ENCODE results near the gene TMEM181. TPM values are rescaled to one million over a fixed set of nuclear protein-coding genes. Genes with fewer than 3 reads are reported as not detected.

Gene TMEM181
- total and polyA plus RNA-seq, 2 donors (not counting 1 experiment from before 2014, with no cell fraction given): 2.8 to 9.3 TPM

DNA sequence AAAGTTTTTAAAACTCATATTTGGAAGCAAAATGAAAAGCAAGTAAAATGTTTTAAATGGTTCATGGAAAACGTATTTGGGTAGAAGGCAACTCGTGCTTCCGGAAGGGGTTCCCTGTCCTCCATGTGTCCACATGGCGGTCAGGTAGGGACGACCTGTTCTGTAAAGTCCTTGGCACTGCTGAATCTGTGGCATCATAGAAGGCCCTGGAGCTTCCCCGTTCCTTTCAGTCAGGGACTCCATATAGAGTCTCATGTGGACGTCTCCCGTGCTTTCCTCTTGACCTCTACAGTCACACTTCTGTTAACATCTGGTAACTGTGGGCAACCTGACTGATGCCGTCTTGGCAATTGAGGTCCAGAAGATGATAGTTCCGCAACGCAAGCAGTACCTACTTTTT, 73.2 kb downstream of the TMEM181 start:
- intact Hi-C loops (cut with micrococcal nuclease): no loop called here
- H3K27me3 ChIP-seq (replicated peaks in 1 of 4; ENCODE audit: control extremely low read depth in 1 of 4, control insufficient read depth in 3 of 4, insufficient read depth in 4 of 4, low read length in 3 of 4): no peaks in the 10 kb centered on the region

DNA sequence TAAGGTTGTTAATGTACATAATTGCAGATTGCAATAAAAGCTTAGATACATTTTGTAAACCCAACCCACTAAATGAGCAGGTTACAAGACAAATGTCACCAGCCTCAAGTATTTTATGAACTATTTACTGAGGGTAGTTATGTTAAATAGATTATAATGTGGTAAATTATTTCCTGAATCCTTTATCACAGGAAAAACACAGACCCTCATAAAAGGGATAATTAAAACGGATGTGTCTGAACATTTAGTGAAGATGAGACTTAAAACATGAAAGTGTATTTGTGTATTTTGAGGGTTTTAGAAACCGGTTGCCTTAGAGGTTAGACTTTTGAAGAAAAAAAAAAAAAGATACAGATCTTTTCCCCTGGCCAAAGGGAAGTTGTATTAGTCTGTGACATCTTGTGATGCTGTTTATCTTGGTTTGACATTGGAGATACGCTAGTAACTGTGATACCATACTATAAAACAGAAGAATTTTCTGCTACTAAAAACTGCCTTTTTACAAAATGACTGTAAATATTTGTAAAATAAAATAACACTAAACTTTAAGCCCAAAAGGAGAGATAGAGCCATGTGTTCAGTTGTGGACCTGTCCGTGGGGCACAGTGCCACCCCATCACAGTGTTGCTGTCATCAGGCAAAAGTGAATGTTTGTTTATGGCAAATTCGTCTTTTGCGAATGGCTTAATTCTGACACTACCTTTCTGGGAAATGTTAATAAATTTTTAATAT, 75.0 kb downstream of the TMEM181 start:
- peaks cover 2% of the 10 kb centered on the region for H3K4me1 Mint-ChIP-seq
- H3K4me3 Mint-ChIP-seq: no peak overlapping the region
- intact Hi-C loops (cut with micrococcal nuclease): no loop called here
- no peaks in the 10 kb centered on the region for H3K27me3 Mint-ChIP-seq
- TF ChIP-seq EZH2 (IDR thresholded peaks at IDR 0.05; ENCODE audit: borderline replicate concordance, insufficient read depth, low read depth, low read length, poor library complexity, severe bottlenecking): no peak
- TF ChIP-seq, protein P1, sequence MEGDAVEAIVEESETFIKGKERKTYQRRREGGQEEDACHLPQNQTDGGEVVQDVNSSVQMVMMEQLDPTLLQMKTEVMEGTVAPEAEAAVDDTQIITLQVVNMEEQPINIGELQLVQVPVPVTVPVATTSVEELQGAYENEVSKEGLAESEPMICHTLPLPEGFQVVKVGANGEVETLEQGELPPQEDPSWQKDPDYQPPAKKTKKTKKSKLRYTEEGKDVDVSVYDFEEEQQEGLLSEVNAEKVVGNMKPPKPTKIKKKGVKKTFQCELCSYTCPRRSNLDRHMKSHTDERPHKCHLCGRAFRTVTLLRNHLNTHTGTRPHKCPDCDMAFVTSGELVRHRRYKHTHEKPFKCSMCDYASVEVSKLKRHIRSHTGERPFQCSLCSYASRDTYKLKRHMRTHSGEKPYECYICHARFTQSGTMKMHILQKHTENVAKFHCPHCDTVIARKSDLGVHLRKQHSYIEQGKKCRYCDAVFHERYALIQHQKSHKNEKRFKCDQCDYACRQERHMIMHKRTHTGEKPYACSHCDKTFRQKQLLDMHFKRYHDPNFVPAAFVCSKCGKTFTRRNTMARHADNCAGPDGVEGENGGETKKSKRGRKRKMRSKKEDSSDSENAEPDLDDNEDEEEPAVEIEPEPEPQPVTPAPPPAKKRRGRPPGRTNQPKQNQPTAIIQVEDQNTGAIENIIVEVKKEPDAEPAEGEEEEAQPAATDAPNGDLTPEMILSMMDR (IDR thresholded peaks at IDR 0.05): no peak
- peaks cover 15% of the 10 kb centered on the region for H3K79me2 ChIP-seq (ENCODE audit: control insufficient read depth, insufficient read depth, low read length)
- DNase-seq (no peak), ATAC-seq (ENCODE audit: low read depth) (no peak)
- H3K9ac ChIP-seq (ENCODE audit: low read length): no peak overlapping the region
- no peak overlapping the region for H3K4me2 ChIP-seq (replicated peaks; ENCODE audit: low read depth, low read length, poor library complexity, severe bottlenecking)
- H3K36me3 ChIP-seq (replicated peaks in 1 of 2; ENCODE audit: control extremely low read depth in 1 of 2, control insufficient read depth in 1 of 2, extremely low read depth in 1 of 2, insufficient read depth in 2 of 2, low read length in 1 of 2): peaks cover 0 to 41% of the 10 kb centered on the region in 2 experiments
- H4K20me1 ChIP-seq (ENCODE audit: control insufficient read depth, insufficient read depth, low read length, poor library complexity, severe bottlenecking): peaks cover 11% of the 10 kb centered on the region
- H3K4me3 ChIP-seq (ENCODE audit: control extremely low read depth in 1 of 5, extremely low read depth in 1 of 5, insufficient read depth in 1 of 5, low read depth in 2 of 5, low read length in 4 of 5): no peak overlapping the region
- H3K27ac Mint-ChIP-seq: no peak overlapping the region
- POLR2A ChIA-PET: interaction anchor here (0.8 kb wide), 1 partner anchor 789 kb away, joined by 4 read pairs; no protein-coding TSS in a partner anchor
- CTCF ChIA-PET: interaction anchor here (0.6 kb wide), 1 partner anchor 57 kb away, joined by 4 read pairs; no protein-coding TSS in a partner anchor
- H3K27ac ChIP-seq (ENCODE audit: low read length in 2 of 2): no peak overlapping the region
- no peaks in the 10 kb centered on the region for H3K9me3 Mint-ChIP-seq (ENCODE audit: insufficient read depth)
- no peak overlapping the region for H2AFZ ChIP-seq (ENCODE audit: insufficient read depth, low read depth, low read length, poor library complexity, severe bottlenecking)
- H3K4me1 ChIP-seq (ENCODE audit: control insufficient read depth in 2 of 2, insufficient read depth in 2 of 2, low read length in 2 of 2): no peaks in the 10 kb centered on the region
- no CpG with 5 or more reads among the region's 6 CpGs for WGBS (ENCODE audit: insufficient coverage)
- no peaks in the 10 kb centered on the region for H3K27me3 ChIP-seq (replicated peaks in 1 of 4; ENCODE audit: control extremely low read depth in 1 of 4, control insufficient read depth in 3 of 4, insufficient read depth in 4 of 4, low read length in 3 of 4)
- no peaks in the 10 kb centered on the region for H3K9me3 ChIP-seq (ENCODE audit: control extremely low read depth in 1 of 3, control insufficient read depth in 2 of 3, insufficient read depth in 1 of 3, low read length in 2 of 3)

More for the DNA sequence above, 73.2 kb downstream of the TMEM181 start:
- no peaks in the 10 kb centered on the region for H3K4me1 ChIP-seq (ENCODE audit: control insufficient read depth in 2 of 2, insufficient read depth in 2 of 2, low read length in 2 of 2)
- H3K36me3 ChIP-seq (replicated peaks in 1 of 2; ENCODE audit: control extremely low read depth in 1 of 2, control insufficient read depth in 1 of 2, extremely low read depth in 1 of 2, insufficient read depth in 2 of 2, low read length in 1 of 2): peaks cover 0 to 51% of the 10 kb centered on the region in 2 experiments
- TF ChIP-seq, protein P1 (IDR thresholded peaks at IDR 0.05): no peak
- no peak for TF ChIP-seq EZH2 (IDR thresholded peaks at IDR 0.05; ENCODE audit: borderline replicate concordance, insufficient read depth, low read depth, low read length, poor library complexity, severe bottlenecking)
- ChIA-PET CTCF (interaction anchor here (1.1 kb wide), 1 partner anchor 339 kb away, joined by 3 read pairs; no protein-coding TSS in a partner anchor), POLR2A (no interaction called here)
- no peak overlapping the region for H3K4me3 ChIP-seq (ENCODE audit: control extremely low read depth in 1 of 5, extremely low read depth in 1 of 5, insufficient read depth in 1 of 5, low read depth in 2 of 5, low read length in 4 of 5)
- H3K4me2 ChIP-seq (replicated peaks; ENCODE audit: low read depth, low read length, poor library complexity, severe bottlenecking): no peak overlapping the region
- H3K9ac ChIP-seq (ENCODE audit: low read length): no peak overlapping the region
- H3K9me3 Mint-ChIP-seq (ENCODE audit: insufficient read depth): no peaks in the 10 kb centered on the region
- ATAC-seq (ENCODE audit: low read depth) (no peak), DNase-seq (no peak)
- 98% methylated on average over 8 of the region's 11 CpGs for WGBS (ENCODE audit: insufficient coverage)
- no peaks in the 10 kb centered on the region for H3K9me3 ChIP-seq (ENCODE audit: control extremely low read depth in 1 of 3, control insufficient read depth in 2 of 3, insufficient read depth in 1 of 3, low read length in 2 of 3)
- no peaks in the 10 kb centered on the region for H4K20me1 ChIP-seq (ENCODE audit: control insufficient read depth, insufficient read depth, low read length, poor library complexity, severe bottlenecking)
- no peak overlapping the region for H3K4me3 Mint-ChIP-seq
- H3K27me3 Mint-ChIP-seq: no peaks in the 10 kb centered on the region
- no peak overlapping the region for H2AFZ ChIP-seq (ENCODE audit: insufficient read depth, low read depth, low read length, poor library complexity, severe bottlenecking)
- H3K27ac Mint-ChIP-seq: no peak overlapping the region
- H3K4me1 Mint-ChIP-seq: no peaks in the 10 kb centered on the region
- H3K79me2 ChIP-seq (ENCODE audit: control insufficient read depth, insufficient read depth, low read length): no peaks in the 10 kb centered on the region
- no peak overlapping the region for H3K27ac ChIP-seq (ENCODE audit: low read length in 2 of 2)
